ENCODE measurements around the gene TAF10. TPM values are rescaled to one million over a fixed set of nuclear protein-coding genes. Genes with fewer than 3 reads are reported as not detected.

Gene TAF10
- total and polyA plus RNA-seq, 12 donors, result 69.7 to 389 (median 181) TPM

DNA sequence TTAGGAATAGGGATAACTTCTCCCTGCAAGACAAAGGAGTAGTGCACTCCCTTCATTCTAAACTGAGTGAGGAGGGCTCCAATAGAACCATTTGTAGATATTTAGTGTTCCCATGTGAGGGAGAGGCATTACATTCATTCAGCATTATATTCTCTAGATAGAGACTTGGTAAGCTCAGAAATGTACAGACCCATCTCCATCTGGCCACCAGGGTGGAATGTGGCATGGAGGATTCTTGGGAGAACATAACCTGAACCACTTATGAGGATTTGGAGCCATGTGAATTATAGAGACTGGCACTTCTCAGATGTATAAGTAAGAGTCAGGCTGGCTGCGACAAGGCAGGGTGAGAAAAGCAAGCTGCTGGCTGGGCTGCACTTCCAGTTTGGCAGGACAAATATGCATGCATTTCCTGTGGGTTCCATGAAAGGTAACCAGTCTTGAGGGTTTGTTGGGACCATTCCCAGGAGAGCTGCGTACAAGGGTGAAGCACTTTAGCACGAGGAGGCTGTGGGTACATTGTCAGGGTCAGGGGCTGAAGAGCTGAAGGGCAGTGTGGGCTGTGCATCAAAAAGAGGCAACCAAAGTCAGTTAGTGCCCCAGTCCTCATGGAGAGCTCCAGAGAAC lies 17.8 kb downstream of the TAF10 start:
- Histone ChIP-seq H3K27ac (no peak overlapping the region), H3K4me1 (replicated peaks in 1 of 2) (peaks cover 0 to 3% of the 10 kb centered on the region in 2 donors), H3K36me3 (replicated peaks in 1 of 2) (peaks cover 0 to 19% of the 10 kb centered on the region in 2 donors), H3K9me3 (replicated peaks in 1 of 3) (no peaks in the 10 kb centered on the region), H3K4me3 (no peak overlapping the region), H3K27me3 (no peaks in the 10 kb centered on the region)
- intact Hi-C loops (cut with DNase I), result loop anchor here in 1 of 2 donors (10.0 kb wide), 1 partner anchor 59 kb away; no protein-coding TSS in a partner anchor
- no peak for DNase-seq
- 80 to 94% (median 88%) methylated on average over 3 of the region's 3 CpGs for WGBS, 4 donors
- TF ChIP-seq, protein P1, sequence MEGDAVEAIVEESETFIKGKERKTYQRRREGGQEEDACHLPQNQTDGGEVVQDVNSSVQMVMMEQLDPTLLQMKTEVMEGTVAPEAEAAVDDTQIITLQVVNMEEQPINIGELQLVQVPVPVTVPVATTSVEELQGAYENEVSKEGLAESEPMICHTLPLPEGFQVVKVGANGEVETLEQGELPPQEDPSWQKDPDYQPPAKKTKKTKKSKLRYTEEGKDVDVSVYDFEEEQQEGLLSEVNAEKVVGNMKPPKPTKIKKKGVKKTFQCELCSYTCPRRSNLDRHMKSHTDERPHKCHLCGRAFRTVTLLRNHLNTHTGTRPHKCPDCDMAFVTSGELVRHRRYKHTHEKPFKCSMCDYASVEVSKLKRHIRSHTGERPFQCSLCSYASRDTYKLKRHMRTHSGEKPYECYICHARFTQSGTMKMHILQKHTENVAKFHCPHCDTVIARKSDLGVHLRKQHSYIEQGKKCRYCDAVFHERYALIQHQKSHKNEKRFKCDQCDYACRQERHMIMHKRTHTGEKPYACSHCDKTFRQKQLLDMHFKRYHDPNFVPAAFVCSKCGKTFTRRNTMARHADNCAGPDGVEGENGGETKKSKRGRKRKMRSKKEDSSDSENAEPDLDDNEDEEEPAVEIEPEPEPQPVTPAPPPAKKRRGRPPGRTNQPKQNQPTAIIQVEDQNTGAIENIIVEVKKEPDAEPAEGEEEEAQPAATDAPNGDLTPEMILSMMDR (IDR thresholded peaks at IDR 0.05), result no peak
- no peak for TF ChIP-seq POLR2A (IDR thresholded peaks at IDR 0.05)

DNA sequence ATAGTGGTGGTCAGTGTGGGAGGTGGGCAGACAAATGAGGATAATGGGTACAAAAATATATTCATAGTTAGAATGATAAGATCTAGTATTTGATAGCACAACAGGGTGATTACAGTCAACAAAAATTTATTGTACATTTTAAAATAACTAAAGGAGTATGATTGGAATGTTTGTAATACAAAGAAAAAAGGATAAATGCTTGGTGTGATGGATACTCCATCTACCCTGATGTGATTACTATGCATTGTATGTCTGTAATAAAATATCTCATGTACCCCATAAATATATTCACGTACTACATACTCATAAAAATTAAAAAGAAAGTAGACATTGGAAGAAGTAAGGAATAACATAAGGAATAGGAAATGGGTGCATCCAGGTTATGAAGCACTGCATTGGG lies 24.0 kb downstream of the TAF10 start:
- no peaks in the 10 kb centered on the region for H3K36me3 ChIP-seq (replicated peaks in 1 of 2)
- H3K4me1 ChIP-seq (replicated peaks in 1 of 2), result no peaks in the 10 kb centered on the region
- intact Hi-C loops (cut with DNase I), result no loop called here
- peaks cover 0 to 16% (median 5%) of the 10 kb centered on the region in 3 donors for H3K9me3 ChIP-seq (replicated peaks in 1 of 3)
- no peak overlapping the region for H3K4me3 ChIP-seq
- 91 to 97% (median 92%) methylated on average over 1 of the region's 1 CpG for WGBS, 4 donors
- no peak for DNase-seq
- no peak for TF ChIP-seq POLR2A (IDR thresholded peaks at IDR 0.05)
- TF ChIP-seq, protein P1 (IDR thresholded peaks at IDR 0.05), result no peak
- H3K27me3 ChIP-seq, result no peaks in the 10 kb centered on the region
- H3K27ac ChIP-seq, result no peak overlapping the region

DNA sequence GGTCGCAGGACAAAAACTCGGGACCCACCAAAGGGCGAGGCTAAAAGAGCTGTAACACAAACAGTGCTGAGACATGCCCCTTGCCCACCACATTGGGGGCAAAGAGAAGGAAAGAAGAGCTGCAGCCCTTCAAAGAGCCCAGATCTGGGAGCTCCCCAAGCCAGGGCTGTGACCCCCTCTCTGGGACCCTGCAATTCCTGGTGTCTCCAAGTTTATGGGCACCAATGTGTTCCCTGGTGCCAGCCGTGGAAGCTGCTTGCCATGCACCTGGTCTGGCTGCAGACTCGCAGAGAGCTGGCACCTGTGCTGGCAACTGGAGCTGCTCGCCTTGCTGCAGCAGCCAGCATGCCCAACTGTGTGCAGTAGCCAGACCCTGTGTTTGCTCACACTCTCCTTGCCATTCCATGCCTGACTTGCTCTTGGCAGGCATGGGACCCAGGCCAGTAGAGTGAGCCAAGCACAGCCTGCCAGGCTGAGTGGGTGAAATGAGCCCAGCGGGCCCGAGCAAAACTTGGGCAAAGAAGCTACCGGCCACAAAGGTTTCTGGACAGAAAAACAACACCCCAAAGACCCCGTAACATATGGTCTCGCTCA lies 24.6 kb downstream of the TAF10 start:
- no peak overlapping the region for H3K27ac ChIP-seq
- H3K9me3 ChIP-seq (replicated peaks in 1 of 3), result peaks cover 0 to 16% (median 5%) of the 10 kb centered on the region in 3 donors
- no peaks in the 10 kb centered on the region for H3K27me3 ChIP-seq
- 94 to 97% (median 95%) methylated on average over 8 to 11 of the region's 11 CpGs for WGBS, 4 donors
- intact Hi-C loops (cut with DNase I), result no loop called here
- no peak for DNase-seq
- no peak overlapping the region for H3K4me3 ChIP-seq
- TF ChIP-seq, protein P1 (IDR thresholded peaks at IDR 0.05), result no peak
- no peak for TF ChIP-seq POLR2A (IDR thresholded peaks at IDR 0.05)
- H3K4me1 ChIP-seq (replicated peaks in 1 of 2), result no peaks in the 10 kb centered on the region
- no peaks in the 10 kb centered on the region for H3K36me3 ChIP-seq (replicated peaks in 1 of 2)

DNA sequence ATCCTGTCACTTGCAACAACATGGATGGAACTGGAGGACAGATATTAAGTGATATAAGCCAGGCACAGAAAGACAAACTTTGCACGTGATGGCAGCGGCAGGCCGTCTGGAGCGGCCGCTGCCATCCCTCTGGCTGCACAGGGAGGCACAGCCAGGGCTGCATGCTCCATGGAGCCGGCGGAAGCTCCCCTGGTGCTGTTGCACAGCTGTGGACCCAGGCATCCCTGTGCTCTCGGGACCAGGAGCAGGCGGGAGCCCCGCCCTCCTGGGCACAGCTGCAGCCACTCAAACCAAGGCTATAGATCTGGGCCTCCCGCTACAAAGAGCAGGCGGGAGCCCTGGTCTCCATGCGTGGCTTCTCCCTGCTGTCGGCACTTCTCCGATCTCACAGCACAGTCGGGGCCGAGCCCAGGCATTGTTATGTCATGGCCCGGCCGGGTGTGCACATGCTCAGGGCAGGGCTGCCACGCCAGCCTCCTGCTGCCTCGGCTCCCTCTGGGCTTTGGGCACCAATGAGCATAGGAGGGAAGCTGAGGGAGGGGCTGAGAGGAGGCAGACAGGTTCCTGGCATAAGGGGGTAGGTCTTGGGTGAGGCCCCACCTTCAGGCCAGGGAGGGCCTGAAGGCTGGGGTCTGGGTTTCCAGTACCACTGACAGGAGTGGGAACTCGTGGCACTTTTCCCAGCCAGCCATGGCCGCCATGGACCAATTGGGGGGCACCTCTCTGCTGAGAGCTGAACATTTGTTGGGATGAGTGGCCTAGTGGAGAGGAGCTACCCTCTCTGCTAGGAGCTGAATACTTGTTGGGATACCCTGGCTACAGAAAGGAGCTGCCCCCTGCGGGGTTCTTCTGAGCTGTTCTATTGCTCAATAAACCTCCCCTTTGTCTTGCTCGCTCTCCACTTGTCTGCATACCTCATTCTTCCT lies 25.3 kb downstream of the TAF10 start:
- no peak overlapping the region for H3K4me3 ChIP-seq

More for the DNA sequence above, 25.3 kb downstream of the TAF10 start:
- H3K4me1 ChIP-seq (replicated peaks in 1 of 2), result no peaks in the 10 kb centered on the region
- intact Hi-C loops (cut with DNase I), result no loop called here
- WGBS, 4 donors, result 90 to 95% (median 94%) methylated on average over 14 to 25 of the region's 25 CpGs
- H3K36me3 ChIP-seq (replicated peaks in 1 of 2), result no peaks in the 10 kb centered on the region
- TF ChIP-seq, protein P1 (IDR thresholded peaks at IDR 0.05), result no peak
- no peak for TF ChIP-seq POLR2A (IDR thresholded peaks at IDR 0.05)
- H3K9me3 ChIP-seq (replicated peaks in 1 of 3), result peaks cover 0 to 16% (median 5%) of the 10 kb centered on the region in 3 donors
- DNase-seq, result no peak
- no peaks in the 10 kb centered on the region for H3K27me3 ChIP-seq
- H3K27ac ChIP-seq, result no peak overlapping the region
